ENCODE data around the gene TARDBP.
"Not testable (repeated sequence)": the region's sequence is repeated elsewhere in the genome, so short reads cannot be mapped to it uniquely, and the experiment has no call there.

TARDBP gene

GRCh38 chr1:11042065-11042464 is 29.6 kb downstream of the TARDBP start:
- no peak for DNase-seq (ENCODE audit: low read depth in 3 of 3, low spot score in 1 of 3)

DNA sequence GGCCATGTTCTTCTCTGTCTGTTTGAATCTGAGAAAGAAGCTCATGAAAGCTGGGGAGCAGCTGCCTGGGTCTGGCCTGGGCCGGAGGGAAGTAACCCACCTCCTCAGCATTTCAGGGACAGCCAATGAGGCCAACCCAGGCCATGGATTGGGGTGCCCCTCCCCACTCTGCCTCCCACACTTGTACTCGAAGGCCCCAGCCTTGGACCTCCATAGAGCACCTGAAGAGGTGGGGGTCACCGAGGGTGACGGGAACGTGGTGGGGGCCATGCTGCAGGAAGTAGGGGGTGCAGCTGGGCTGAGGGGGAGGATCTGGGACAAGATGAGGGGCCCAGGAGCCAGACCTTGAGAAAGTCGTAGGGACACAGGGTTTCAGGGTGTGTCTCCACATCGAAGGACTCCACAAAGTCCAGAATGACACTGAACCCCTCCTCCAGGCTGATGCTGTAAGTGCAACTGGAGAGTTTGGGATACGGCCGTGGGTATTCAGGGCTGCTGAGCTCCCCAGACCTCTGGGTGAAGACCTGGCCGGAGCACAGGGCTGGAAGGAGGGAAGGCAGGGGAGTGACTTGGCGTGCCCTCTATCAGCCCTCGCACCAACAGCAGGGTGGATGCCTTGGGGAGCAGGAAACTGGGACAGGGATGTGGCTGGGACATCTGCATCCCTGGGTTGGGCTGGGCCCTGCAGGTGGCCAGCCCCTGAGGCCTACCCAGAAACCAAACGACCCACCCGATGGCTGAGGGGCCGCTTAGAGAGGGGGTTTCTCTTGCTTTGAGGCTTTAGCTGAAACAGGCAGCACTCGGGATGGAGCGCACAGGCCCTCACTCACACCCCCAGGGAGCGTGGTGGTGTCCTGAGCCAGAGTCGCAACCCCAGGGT is 30.8 kb downstream of the TARDBP start:
- DNase-seq (ENCODE audit: low read depth in 3 of 3, low spot score in 1 of 3) = no peak

DNA sequence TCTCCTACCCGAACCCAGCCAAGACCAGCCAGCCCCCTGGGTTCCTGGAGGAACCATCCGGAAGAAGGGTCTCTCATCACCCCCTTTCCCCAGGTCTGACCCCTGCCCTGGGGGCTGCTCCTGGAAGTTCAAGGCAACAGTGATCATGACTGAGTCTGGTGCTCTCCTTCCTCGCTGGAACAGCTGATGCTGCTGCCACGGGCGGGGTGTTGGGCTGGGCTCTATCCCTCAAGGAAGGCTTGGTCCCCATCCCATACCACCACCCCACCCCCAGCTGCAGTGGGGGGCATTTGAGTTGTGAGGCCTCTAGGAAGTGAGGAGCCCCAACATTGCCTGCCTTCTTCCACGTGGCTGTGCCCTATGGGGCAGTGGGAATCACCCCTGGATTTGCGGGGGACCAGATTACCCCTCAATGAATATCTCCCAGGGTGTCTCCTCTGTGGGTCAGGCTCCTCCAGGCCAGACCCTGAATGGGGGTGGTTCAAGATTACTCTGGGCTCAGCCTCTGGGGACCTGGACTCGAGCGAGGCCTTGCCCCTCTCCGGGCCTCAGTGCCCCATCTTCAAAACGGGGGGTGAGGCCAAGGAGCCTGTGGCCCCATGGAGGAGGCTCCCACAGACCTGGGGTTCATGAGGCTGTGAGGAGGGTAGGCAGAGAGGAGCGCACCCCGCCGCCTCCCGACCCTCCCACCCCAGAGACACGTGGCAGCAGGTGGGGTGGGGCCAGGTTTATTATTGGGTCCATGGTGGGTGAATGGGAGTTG is 31.8 kb downstream of the TARDBP start:
- DNase-seq (ENCODE audit: low read depth in 3 of 3, low spot score in 1 of 3) = no peak

GRCh38 chr1:11044849-11045427 is 32.5 kb downstream of the TARDBP start:
- DNase-seq (ENCODE audit: low read depth in 3 of 3, low spot score in 1 of 3) = no peak

DNA sequence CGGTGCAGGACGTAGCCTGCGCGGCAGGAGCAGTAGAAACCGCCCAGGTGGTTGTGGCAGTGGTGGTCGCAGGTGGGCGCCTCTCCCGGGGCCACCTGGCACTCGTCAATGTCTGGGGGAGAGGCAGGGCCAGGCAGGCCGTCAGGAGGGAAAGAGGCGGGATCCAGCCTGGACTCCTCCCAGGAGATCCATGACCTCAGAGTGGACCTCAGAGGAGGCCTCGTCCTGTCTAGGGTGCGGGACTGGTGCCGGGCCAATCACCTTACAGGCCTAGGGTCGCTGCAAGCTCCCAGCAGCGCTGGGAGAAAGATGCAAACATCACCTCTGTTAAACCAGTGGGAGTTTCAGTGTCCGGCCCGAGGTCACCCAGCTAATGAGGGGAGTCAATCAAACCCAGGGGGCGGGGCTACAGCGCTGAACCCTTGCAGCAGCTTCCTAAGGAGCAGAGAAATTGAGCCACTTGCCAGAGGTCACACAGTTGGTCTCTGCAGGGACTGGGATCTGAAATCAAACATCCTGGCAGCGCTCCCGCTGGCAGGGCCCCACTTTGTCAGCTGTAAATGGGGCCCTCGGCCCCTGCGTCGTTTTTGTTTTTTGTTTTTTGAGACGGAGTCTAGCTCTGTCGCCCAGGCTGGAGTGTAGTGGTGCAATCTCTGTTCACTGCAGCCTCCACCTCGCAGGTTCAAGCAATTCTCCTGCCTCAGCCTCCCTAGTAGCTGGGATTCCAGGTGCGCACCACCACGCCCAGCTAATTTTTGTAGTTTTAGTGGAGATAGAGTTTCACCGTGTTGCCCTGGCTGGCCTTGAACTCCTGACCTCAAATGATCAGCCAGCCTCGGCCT is 33.2 kb downstream of the TARDBP start:
- no peak for DNase-seq (ENCODE audit: low read depth in 3 of 3, low spot score in 1 of 3)

DNA sequence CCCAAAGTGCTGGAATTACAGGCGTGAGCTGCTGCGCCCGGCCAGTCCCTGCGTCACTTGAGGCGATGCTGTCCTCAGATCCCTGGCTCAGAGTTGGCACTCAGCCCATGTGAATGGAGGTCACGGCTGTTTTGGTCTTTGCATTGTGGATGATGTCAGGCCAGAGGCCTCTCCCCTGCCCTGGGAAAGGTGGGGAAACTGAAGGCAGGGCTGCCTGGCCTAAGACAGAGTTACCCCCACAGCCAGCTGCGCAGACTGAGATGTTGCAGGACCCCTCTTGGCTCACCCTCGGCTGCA is 33.8 kb downstream of the TARDBP start:
- DNase-seq (ENCODE audit: low read depth in 3 of 3, low spot score in 1 of 3) = no peak

- no peak for DNase-seq (ENCODE audit: low read depth in 3 of 3, low spot score in 1 of 3)
Observed at GRCh38 chr1:11046625-11047365, 34.3 kb downstream of the TARDBP start, which contains the start of gene MASP2. Gene MASP2, minus strand, starts transcription at chr1:11047239. Its CDS starts 32 bp downstream, at chr1:11047207.

DNA sequence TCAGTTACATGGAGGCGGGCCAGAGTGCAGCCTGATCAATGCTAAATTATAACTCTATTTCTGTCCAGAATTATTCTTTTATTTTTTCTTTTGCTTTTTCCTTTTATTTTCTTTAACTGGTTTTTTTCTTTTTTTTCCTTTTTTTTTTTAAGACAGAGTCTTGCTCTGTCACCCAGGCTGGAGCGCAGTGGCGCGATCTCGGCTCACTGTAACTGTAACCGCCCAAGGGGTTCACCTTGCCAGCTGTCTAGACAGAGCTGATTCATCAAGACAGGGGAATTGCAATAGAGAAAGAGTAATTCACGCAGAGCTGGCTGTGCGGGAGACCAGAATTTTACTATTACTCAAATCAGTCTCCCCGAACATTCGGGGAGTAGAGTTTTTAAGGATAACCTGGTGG is 38.7 kb downstream of the TARDBP start:
- DNase-seq (ENCODE audit: low read depth in 3 of 3, low spot score in 1 of 3) = not testable (repeated sequence)

DNA sequence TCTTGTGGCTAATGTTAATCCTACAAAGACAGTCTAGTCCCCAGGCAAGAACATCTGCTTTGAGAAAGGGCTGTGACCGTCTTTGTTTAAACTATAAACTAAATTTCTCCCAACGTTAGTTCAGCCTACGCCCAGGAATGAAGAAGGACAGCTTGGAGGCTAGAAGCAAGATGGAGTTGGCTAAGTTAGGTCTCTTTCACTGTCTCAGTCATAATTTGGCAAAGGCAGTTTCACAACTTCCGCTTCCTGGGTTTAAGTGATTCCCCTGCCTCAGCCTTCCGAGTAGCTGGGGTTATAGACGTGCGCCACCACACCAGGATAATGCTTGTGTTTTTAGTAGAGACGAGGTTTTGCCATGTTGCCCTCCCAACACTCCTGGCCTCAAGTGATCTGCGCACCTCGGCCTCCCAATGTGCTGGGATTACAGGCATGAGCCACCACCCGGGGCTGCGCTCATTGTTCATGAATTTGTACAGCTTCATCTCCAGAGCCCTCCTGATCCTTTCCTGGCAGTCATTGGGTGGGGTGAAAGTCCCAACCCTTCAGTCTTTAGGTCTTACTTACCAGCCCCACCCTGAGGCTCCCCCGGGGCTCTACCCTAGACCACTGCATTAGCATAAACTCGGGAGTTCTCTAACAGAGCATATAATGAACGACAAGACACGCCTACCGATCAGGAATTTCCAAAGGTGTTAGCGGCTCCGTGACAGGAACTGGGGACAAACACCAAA is 39.5 kb downstream of the TARDBP start:
- DNase-seq (ENCODE audit: low read depth in 3 of 3, low spot score in 1 of 3) = no peak

DNA sequence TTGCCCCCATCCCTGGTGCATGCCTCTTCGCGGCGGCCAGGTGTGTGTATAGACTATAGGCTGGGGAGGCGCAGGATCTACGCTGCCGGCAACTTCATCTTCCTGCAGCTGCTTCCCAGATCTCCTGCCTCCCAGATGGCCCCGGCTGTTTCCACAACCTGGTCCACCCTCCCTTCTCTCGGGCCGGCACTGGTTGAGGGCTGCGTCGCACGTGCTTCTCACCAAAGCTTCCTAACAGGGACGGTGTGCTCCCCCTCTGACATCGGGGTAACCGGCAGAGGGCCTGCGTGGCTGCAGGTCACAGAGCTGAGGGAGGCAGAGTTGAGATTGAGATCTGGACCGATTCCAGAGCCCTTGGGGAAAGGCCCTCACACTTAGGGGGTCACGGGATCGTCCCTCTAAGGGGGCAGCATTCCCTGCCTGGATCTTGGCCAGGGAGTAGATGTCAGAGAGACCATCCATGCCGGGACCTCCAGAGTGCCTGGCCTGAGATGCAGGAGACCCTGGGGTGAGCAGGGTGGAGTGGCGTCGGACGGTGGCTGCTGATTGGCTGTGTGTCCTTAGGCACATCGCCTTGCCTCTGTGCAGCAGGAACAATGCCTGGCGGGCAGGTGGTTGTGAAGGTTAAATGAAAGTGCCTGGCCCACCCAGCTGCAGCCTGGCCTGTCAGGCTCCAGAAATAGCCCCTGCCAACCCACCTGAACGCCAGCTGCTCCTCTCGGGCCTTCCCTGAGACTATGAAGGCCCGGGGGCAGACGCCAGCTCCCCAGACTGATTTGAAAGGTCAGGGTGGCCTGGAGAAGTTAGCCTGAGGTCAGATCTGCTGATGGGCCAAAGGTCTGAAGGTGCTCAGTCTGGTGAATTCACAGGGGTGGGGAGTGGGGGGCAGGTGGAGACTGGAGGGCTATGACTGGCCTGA is 40.6 kb downstream of the TARDBP start:
- DNase-seq (ENCODE audit: low read depth in 3 of 3, low spot score in 1 of 3) = peak in 1 of 3 donors; percentile 18

DNA sequence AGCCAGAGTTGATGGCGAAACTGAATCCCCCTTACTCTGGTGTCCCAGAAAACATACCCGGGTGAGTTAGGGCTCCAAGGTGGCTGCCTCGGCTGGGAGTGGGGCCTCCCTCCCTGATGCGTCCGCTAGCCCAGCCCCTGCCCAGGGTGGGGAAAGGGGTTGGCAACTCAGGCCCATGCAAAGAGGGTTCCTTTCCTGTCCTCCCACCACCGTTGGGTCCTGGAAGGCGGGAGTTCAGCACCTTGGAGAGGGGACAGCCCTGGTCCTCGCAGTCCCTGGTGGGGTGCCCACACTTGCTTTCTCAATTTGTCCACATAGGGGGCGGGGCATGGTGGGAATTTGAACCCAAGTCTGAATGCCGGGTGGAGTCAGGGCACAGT is 41.3 kb downstream of the TARDBP start:
- no peak for DNase-seq (ENCODE audit: low read depth in 3 of 3, low spot score in 1 of 3)

DNA sequence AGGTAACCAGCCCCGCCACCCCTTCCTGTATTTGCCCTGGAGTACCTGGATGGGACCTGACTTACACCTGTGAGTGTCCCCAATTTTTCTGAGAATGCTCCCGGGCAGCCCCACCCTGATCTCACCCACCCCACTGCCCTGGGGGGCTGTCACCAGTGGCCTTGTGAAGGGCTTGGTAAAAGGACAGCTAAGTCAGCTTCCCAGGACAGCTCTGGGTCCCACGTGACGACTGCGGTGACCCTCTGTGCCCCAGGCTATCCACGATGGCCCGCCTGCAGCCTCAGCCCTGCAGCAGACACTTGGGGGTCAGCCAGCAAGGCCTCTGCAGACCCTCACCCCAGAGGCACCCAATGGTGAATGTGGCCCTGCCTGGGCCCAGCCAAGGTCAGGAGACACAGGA is 41.7 kb downstream of the TARDBP start:
- DNase-seq (ENCODE audit: low read depth in 3 of 3, low spot score in 1 of 3) = no peak

DNA sequence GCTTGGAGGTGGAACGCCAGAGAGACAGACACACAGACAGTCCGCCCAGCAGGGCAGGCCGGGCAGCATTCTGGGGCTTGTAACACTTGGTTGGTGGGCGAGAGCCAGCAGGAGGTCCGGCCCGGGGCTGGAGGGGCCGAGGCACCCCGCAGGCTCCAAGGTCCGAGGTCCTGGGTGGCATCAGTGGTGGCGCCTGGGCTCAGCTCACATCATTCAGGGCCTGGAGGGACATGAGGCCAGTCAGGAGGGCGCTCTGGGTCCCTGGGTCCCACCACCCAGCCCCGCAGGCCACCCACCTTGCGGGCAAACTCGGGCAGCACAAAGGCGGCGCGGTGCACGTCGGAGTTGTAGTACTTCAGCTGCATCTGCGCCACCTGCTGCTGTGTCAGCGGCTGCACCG is 42.2 kb downstream of the TARDBP start:
- no peak for DNase-seq (ENCODE audit: low read depth in 3 of 3, low spot score in 1 of 3)

GRCh38 chr1:11055676-11056075 is 43.2 kb downstream of the TARDBP start:
- no peak for DNase-seq (ENCODE audit: low read depth in 3 of 3, low spot score in 1 of 3)

- DNase-seq (ENCODE audit: low read depth in 3 of 3, low spot score in 1 of 3) = no peak
Observed at GRCh38 chr1:11056504-11056903, 44.0 kb downstream of the TARDBP start.

- no peak for DNase-seq (ENCODE audit: low read depth in 3 of 3, low spot score in 1 of 3)
Observed at GRCh38 chr1:11057477-11057876, 45.0 kb downstream of the TARDBP start.

GRCh38 chr1:11058026-11058425 is 45.6 kb downstream of the TARDBP start:
- no peak for DNase-seq (ENCODE audit: low read depth in 3 of 3, low spot score in 1 of 3)

DNA sequence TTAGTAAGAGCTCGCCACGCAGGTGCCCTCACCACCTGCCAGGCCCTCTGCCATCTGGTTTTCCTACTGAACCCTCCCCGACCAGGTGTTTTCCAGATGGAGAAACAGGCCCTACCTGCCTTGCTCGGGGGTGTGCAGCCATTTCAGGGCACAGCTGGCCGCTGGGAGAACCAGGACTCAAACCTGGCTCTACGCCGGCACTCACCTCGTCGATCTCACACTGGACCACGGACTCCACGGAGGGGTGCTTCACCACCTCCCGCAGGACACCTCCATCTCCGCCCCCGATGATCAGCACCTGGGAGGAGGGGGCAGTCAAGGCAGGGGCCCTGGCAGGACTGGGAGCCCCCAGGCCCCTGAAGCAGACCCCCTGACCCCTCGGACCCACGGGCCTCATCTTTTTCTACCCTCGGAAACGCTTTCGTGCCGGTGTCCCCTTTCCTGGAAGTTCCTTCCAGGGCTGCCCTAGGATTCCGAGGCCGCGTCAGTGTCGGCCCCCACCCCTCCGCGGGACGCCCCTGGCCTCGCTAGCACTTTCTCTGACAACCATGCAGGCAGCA is 46.2 kb downstream of the TARDBP start:
- no peak for DNase-seq (ENCODE audit: low read depth in 3 of 3, low spot score in 1 of 3)

Measured in stimulated activated CD4-positive, alpha-beta T cell treated with anti-CD3 and anti-CD28 coated beads, TNF-alpha, amount 100 ng/mL, for 1 hour (primary cell).